SU-DHL-6 (cell line): Measurements from ENCODE around the gene RHEBL1.

Source experiments
- EZH2phosphoT487 ChIP-seq: fragments of 200-600 bp; sonication (generic), shearing (Covaris generic); conservative IDR thresholded peaks from 2 replicates; pipeline ENCODE4 v1.6.1; 2018; ENCODE audit warnings: mild to moderate bottlenecking, antibody characterized with exemption, low read length, moderate library complexity, mixed read lengths
- TF ChIP-seq, protein P1 (sequence below): fragments of 200-600 bp; sonication (generic); IDR thresholded peaks from one replicate; pipeline ENCODE4 v1.5.1; 2017; ENCODE audit warnings: antibody characterized with exemption, mild to moderate bottlenecking, low read length, moderate library complexity; ENCODE audit not compliant: insufficient read depth, poor library complexity, severe bottlenecking

GRCh38 chr12:49088932-49089330 is 19.2 kb upstream of the RHEBL1 start:
- TF ChIP-seq, protein P1, sequence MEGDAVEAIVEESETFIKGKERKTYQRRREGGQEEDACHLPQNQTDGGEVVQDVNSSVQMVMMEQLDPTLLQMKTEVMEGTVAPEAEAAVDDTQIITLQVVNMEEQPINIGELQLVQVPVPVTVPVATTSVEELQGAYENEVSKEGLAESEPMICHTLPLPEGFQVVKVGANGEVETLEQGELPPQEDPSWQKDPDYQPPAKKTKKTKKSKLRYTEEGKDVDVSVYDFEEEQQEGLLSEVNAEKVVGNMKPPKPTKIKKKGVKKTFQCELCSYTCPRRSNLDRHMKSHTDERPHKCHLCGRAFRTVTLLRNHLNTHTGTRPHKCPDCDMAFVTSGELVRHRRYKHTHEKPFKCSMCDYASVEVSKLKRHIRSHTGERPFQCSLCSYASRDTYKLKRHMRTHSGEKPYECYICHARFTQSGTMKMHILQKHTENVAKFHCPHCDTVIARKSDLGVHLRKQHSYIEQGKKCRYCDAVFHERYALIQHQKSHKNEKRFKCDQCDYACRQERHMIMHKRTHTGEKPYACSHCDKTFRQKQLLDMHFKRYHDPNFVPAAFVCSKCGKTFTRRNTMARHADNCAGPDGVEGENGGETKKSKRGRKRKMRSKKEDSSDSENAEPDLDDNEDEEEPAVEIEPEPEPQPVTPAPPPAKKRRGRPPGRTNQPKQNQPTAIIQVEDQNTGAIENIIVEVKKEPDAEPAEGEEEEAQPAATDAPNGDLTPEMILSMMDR, result no peak
- no peak for TF ChIP-seq EZH2phosphoT487
